Stimulated activated CD8-positive, alpha-beta memory T cell treated with anti-CD3 and anti-CD28 coated beads, Interleukin-7, amount 100 ng/mL, for 1 hour (primary cell): Measurements from ENCODE around the gene MAMDC2.
A peak's percentile ranks its signal among the peaks of the same experiment; 100 is the strongest.
"Not testable (repeated sequence)": the region's sequence is repeated elsewhere in the genome, so short reads cannot be mapped to it uniquely, and the experiment has no call there.

Experiments used
- DNase-seq, 2 donors: peaks; one replicate each; pipeline ENCODE4 v3.0.0-alpha.2; 2020; ENCODE audit warnings: low read depth in 2 of 2

MAMDC2 gene

GRCh38 chr9:70197216-70198044 lies 153.8 kb downstream of the MAMDC2 start:
- no peak for DNase-seq

GRCh38 chr9:70204743-70205142 lies 161.1 kb downstream of the MAMDC2 start:
- DNase-seq: not testable (repeated sequence)

- DNase-seq: no peak
Observed at GRCh38 chr9:70205366-70206020, 161.8 kb downstream of the MAMDC2 start.

GRCh38 chr9:70217029-70217428 lies 173.4 kb downstream of the MAMDC2 start:
- no peak for DNase-seq

GRCh38 chr9:70218767-70219166 lies 175.1 kb downstream of the MAMDC2 start:
- DNase-seq: no peak

- DNase-seq: no peak
Observed at GRCh38 chr9:70220216-70220615, 176.6 kb downstream of the MAMDC2 start.

GRCh38 chr9:70222354-70222753 lies 178.7 kb downstream of the MAMDC2 start:
- DNase-seq: no peak

GRCh38 chr9:70228118-70228517 lies 184.5 kb downstream of the MAMDC2 start:
- DNase-seq: no peak

GRCh38 chr9:70228611-70229010 lies 185.0 kb downstream of the MAMDC2 start:
- no peak for DNase-seq

GRCh38 chr9:70229026-70229425 lies 185.4 kb downstream of the MAMDC2 start:
- DNase-seq: no peak

- DNase-seq: no peak
Observed at GRCh38 chr9:70229579-70229978, 185.9 kb downstream of the MAMDC2 start.

GRCh38 chr9:70232476-70232875 lies 188.8 kb downstream of the MAMDC2 start:
- DNase-seq: no peak

GRCh38 chr9:70234208-70234607 lies 190.6 kb downstream of the MAMDC2 start:
- DNase-seq: not testable (repeated sequence)

GRCh38 chr9:70245952-70246351 lies 202.3 kb downstream of the MAMDC2 start:
- DNase-seq: not testable (repeated sequence)

- DNase-seq: no peak
Observed at GRCh38 chr9:70250221-70250620, 206.6 kb downstream of the MAMDC2 start.

- no peak for DNase-seq
Observed at GRCh38 chr9:70255486-70255885, 211.8 kb downstream of the MAMDC2 start.

- DNase-seq: no peak
Observed at GRCh38 chr9:70256123-70256551, 212.5 kb downstream of the MAMDC2 start.

- no peak for DNase-seq
Observed at GRCh38 chr9:70257502-70257901, 213.9 kb downstream of the MAMDC2 start.

- peak; percentile 9 to 31 for DNase-seq
Observed at GRCh38 chr9:70257991-70258691, 214.5 kb downstream of the MAMDC2 start.

- peak; percentile 72 to 77 for DNase-seq
Observed at GRCh38 chr9:70258692-70259511, 215.3 kb downstream of the MAMDC2 start, which contains the start of gene SMC5. Gene SMC5 (plus strand): TSS chr9:70258978. CDS start chr9:70259079, 101 bp downstream.

GRCh38 chr9:70259512-70259802 lies 215.8 kb downstream of the MAMDC2 start:
- no peak for DNase-seq

GRCh38 chr9:70260007-70260443 lies 216.4 kb downstream of the MAMDC2 start:
- DNase-seq: no peak
